SK-N-MC (cell line): ENCODE data around the gene OR2B6.

Experiments used
- DNase-seq: peaks from one replicate; pipeline ENCODE4 v3.0.0-alpha.2; 2011; ENCODE audit warnings: low read depth, low spot score
- H3K27ac ChIP-seq: fragments of 200-600 bp; sonication (generic); 2 replicates; pipeline ENCODE4 v1.5.1; 2016; ENCODE audit warnings: mixed run types
- H3K36me3 ChIP-seq: fragments of 200-600 bp; sonication (generic); 2 replicates; pipeline ENCODE4 v1.6.1; 2017; ENCODE audit warnings: antibody characterized with exemption, low read length, mixed read lengths; ENCODE audit not compliant: insufficient read depth
- H3K4me3 ChIP-seq: fragments of 200-600 bp; sonication (generic); 2 replicates; pipeline ENCODE4 v1.5.1; 2016
- H3K9ac ChIP-seq: fragments of 200-600 bp; sonication (generic); 2 replicates; pipeline ENCODE4 v1.8.0; 2017; ENCODE audit warnings: mixed run types, mixed read lengths; ENCODE audit not compliant: insufficient read length
- H3K9me3 ChIP-seq: fragments of 200-600 bp; sonication (generic); 2 replicates; pipeline ENCODE4 v1.6.1; 2017; ENCODE audit warnings: low read depth, mild to moderate bottlenecking, antibody characterized with exemption, low read length, moderate library complexity, mixed read lengths
- EZH2 ChIP-seq: fragments of 200-600 bp; sonication (generic); IDR thresholded peaks from one replicate; pipeline ENCODE4 v1.6.1; 2017; ENCODE audit warnings: antibody characterized with exemption
- FOXP2 ChIP-seq: optimal IDR thresholded peaks from 2 replicates; pipeline ENCODE3; 2011; ENCODE audit warnings: mild to moderate bottlenecking, moderate library complexity; ENCODE audit not compliant: insufficient read depth; ENCODE audit errors: extremely low read length, control extremely low read depth
- POLR2AphosphoS5 ChIP-seq: IDR thresholded peaks from 2 replicates; pipeline ENCODE4 v1.6.1; 2012; ENCODE audit warnings: mild to moderate bottlenecking, low read depth, low read length, borderline replicate concordance

Gene OR2B6

DNA sequence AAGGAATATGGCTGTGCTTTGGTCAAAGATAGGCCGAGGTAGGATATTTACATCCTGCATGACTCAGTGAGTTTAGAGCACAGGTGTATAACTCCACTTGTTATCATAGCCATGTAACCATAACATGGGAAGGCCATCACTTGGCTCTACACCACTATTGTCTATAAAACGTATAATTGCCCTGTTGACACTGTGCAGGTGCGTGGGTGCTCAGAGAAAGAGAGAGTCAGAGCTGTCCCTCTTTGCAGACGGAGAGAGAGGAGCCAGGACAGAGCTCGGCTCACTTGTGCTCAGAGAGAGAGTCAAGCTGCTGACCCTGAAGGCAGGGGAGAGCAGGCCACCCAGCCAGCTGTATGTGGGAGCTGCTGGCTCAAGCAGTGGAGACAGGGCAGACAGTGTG, 46.0 kb downstream of the OR2B6 start:
- DNase-seq, result no peak
- Histone ChIP-seq H3K9me3 (no peaks in the 10 kb centered on the region), H3K4me3 (no peak overlapping the region), H3K36me3 (no peaks in the 10 kb centered on the region), H3K9ac (no peak overlapping the region), H3K27ac (no peak overlapping the region)
- TF ChIP-seq FOXP2 (no peak), EZH2 (no peak), POLR2AphosphoS5 (no peak)

DNA sequence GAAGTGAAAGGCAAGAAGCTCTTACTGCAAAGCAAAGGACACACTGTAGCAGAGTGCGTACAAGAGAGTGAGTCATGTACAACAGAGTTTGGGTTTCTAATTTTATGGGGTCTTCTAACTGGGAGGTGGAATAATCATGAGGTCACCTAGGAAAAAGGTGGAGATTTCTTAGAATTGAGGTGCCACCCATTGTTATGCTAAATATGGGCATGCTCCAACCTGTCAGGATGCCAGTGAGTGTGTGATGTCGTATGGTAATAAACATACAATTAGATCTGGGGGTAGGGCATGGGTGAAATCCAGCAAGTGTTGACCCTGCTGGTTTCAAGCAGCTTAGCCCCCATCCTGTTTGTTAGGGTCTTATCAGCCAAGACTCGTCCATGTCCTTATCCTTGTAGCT, 46.6 kb downstream of the OR2B6 start:
- DNase-seq, result no peak
- TF ChIP-seq POLR2AphosphoS5, result no peak
- TF ChIP-seq FOXP2, result no peak
- TF ChIP-seq EZH2, result no peak

DNA sequence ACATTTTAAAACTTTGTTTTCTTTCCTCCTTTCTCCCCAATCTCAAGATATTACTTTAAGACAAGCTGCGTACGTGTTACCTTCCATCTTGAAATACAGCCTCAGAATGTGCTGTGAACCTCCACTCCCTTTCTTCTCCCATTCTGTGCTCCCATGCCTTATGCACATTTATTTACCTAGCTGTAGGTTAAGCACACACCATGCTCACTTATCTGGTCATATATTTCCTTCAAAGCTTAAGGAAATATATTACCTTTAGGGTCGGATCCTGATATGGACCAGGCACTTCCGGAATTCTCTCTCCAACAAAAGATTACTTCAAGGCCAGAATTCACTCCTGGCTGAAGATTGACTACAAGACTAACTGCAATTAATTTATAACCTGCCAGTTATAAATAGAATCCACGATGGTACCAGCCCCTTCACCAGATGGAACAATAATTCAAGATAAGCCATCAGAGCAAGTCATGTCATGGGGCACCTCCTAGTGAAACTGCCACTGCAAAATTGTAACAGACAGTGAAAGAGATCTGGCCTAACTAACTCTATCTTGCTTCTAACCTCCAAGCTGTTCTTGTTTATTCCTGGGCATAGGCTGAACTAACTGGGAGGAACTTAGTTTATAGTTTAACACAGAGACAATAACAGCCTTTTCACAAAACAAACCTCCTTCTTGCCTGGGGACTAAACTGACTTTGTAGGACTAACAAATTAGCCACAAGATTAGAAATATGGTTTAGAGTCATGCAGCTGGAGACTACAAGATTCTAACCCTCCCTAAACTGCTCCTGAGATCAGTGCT, 47.5 kb downstream of the OR2B6 start:
- Histone ChIP-seq H3K36me3 (no peaks in the 10 kb centered on the region), H3K27ac (no peak overlapping the region), H3K9ac (no peak overlapping the region), H3K9me3 (no peaks in the 10 kb centered on the region), H3K4me3 (no peak overlapping the region)
- TF ChIP-seq EZH2, result no peak
- no peak for TF ChIP-seq POLR2AphosphoS5
- no peak for TF ChIP-seq FOXP2
- DNase-seq, result no peak

More for the DNA sequence above, 46.6 kb downstream of the OR2B6 start:
- no peak overlapping the region for H3K27ac ChIP-seq
- H3K36me3 ChIP-seq, result no peaks in the 10 kb centered on the region
- H3K9ac ChIP-seq, result no peak overlapping the region
- H3K9me3 ChIP-seq, result no peaks in the 10 kb centered on the region
- no peak overlapping the region for H3K4me3 ChIP-seq

DNA sequence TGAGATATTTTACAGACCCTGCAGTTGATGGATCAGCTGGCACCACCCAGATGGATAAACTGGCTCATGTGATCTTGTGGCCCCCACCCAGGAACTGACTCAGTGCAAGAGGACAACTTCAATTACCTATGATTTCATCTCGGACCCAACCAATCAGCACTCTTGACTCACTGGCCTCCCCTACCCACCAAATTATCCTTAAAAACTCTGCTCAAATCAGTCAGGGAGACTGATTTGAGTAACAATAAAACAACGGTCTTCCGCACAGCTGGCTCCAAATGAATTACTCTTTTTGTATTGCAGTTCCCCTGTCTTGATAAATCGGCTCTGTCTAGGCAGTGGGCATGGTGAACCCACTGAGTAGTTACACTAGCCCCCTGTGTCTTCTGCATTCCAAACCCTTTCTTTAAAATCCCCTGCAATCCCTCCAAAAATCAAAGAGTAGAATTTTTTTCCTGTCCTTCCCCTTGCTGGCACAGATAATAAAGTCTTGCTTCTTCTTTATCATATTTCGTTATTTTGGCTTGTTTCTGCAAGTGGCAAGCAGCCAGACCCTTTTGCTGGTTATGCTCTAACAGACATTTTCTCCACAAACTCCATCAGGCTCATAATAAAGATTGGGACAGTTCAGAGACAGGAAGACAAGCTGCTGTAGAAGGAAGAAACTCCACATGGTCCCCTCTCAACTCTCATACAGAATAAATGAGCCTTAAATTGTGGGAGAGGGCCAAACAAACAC, 48.3 kb downstream of the OR2B6 start:
- no peak for DNase-seq
- H3K9me3 ChIP-seq, result no peaks in the 10 kb centered on the region
- TF ChIP-seq FOXP2 (no peak), EZH2 (no peak)
- no peak overlapping the region for H3K27ac ChIP-seq
- no peak overlapping the region for H3K9ac ChIP-seq
- H3K36me3 ChIP-seq, result no peaks in the 10 kb centered on the region
- H3K4me3 ChIP-seq, result no peak overlapping the region

DNA sequence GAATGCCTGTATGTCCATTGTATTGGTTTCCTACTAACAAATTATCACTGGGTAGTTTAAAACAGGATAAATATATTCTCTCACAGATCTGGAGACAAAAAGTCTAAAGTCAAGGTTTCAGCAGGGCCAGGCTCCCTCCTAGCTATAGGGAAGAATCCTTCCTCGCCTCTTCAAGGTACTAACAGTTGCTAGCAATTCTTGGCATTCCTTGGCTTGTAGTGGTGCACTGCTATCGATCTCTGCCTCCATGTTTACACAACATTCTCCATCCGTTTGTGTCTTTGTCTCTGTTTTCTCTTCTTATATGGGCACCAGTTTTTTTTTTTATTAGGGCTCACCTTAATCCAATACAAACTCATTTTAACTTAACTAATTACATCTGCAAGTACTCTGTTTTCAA, 48.9 kb downstream of the OR2B6 start:
- H3K9ac ChIP-seq, result no peak overlapping the region

More for the DNA sequence above, 48.9 kb downstream of the OR2B6 start:
- DNase-seq, result no peak
- no peak overlapping the region for H3K4me3 ChIP-seq
- H3K27ac ChIP-seq, result no peak overlapping the region
- TF ChIP-seq FOXP2, result no peak
- TF ChIP-seq POLR2AphosphoS5, result no peak
- TF ChIP-seq EZH2, result no peak
- H3K9me3 ChIP-seq, result no peaks in the 10 kb centered on the region
- no peaks in the 10 kb centered on the region for H3K36me3 ChIP-seq
